ENCODE measurements around the gene IDE. TPM values are rescaled to one million over a fixed set of nuclear protein-coding genes. Genes with fewer than 3 reads are reported as not detected.

The IDE gene
- total and polyA plus RNA-seq, 2 of the 4 experiments (the other 2 are of a cell fraction), result 9.3 to 27.4 TPM

DNA sequence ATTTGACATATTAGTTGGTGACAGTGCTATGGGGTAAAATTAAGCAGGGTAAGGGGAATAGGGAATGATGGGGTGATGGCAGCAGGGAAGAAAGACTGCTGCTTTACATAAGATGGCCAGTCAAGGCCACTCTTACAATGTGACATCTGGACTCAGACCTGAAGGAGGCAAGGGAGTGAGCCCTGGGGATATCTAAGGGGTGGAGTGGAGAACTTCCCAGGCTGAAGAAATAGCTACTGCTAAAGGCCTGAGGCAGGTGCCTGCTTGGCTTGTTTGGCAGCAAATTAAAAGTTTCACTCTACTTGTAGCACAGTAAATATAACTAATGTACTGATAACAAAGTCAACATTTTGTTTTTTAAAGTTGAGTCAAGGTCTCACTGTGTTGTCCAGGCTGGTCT is 93.5 kb downstream of the IDE start:
- dilution Hi-C loops (cut with HindIII; ENCODE audit: low sequenced_read_pairs, unreplicated experiment), result no loop called here
- Histone ChIP-seq H4K5ac (ENCODE audit: low read depth, low read length) (no peak overlapping the region), H3K56ac (ENCODE audit: extremely low read depth, insufficient read depth, low read length) (no peak overlapping the region), H3K4ac (ENCODE audit: low read depth, low read length) (no peak overlapping the region), H2AK5ac (ENCODE audit: low read depth, low read length) (no peak overlapping the region), H3K4me2 (ENCODE audit: low read depth, low read length) (no peak overlapping the region), H3K79me1 (ENCODE audit: low read depth in 1 of 2, low read length in 2 of 2) (no peaks in the 10 kb centered on the region), H2BK5ac (ENCODE audit: low read depth, low read length, poor library complexity, severe bottlenecking) (no peak overlapping the region), H2BK120ac (ENCODE audit: low read depth, low read length) (no peak overlapping the region), H3K18ac (ENCODE audit: low read depth, low read length) (no peak overlapping the region), H3K9ac (ENCODE audit: low read depth, low read length) (no peak overlapping the region), H3K9me1 (ENCODE audit: insufficient read depth, low read length) (peaks cover 10% of the 10 kb centered on the region; the same call in 1 of the 2 replicates), H2BK15ac (ENCODE audit: low read depth, low read length) (no peak overlapping the region), H2AK9ac (replicated peaks; ENCODE audit: low read depth, low read length, poor library complexity) (no peak overlapping the region), H3K9me3 (ENCODE audit: control insufficient read depth, insufficient read depth, low read length) (no peaks in the 10 kb centered on the region), H3K23ac (ENCODE audit: low read depth, low read length) (no peak overlapping the region), H2AFZ (replicated peaks; ENCODE audit: low read length, poor library complexity) (no peak overlapping the region), H3K27me3 (ENCODE audit: control insufficient read depth, insufficient read depth, low read length) (no peaks in the 10 kb centered on the region), H3K4me3 (ENCODE audit: insufficient read depth, low read depth, low read length) (no peak overlapping the region), H3K14ac (replicated peaks; ENCODE audit: low read depth, low read length) (no peak overlapping the region), H4K8ac (ENCODE audit: low read depth in 2 of 2, low read length in 2 of 2) (no peak overlapping the region), H4K91ac (ENCODE audit: insufficient read depth, low read depth, low read length) (no peak overlapping the region), H3K27ac (ENCODE audit: insufficient read depth, low read length) (no peak overlapping the region), H3K36me3 (ENCODE audit: control insufficient read depth, insufficient read depth, low read length) (peaks cover 22% of the 10 kb centered on the region), H3K4me1 (ENCODE audit: control insufficient read depth, insufficient read depth, low read length) (no peaks in the 10 kb centered on the region), H2BK20ac (ENCODE audit: low read depth, low read length) (no peak overlapping the region), H4K20me1 (ENCODE audit: insufficient read depth, low read length) (no peaks in the 10 kb centered on the region)
- intact Hi-C loops (cut with micrococcal nuclease), result no loop called here
- TF ChIP-seq, protein P1, sequence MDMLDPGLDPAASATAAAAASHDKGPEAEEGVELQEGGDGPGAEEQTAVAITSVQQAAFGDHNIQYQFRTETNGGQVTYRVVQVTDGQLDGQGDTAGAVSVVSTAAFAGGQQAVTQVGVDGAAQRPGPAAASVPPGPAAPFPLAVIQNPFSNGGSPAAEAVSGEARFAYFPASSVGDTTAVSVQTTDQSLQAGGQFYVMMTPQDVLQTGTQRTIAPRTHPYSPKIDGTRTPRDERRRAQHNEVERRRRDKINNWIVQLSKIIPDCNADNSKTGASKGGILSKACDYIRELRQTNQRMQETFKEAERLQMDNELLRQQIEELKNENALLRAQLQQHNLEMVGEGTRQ (IDR thresholded peaks at IDR 0.05; ENCODE audit: low read depth, low read length), result no peak
- TF ChIP-seq RFX5 (IDR thresholded peaks at IDR 0.05; ENCODE audit: low read depth, low read length), result no peak
- TF ChIP-seq SMC3 (IDR thresholded peaks at IDR 0.05; ENCODE audit: low read depth, low read length), result no peak
- TF ChIP-seq, protein P2, sequence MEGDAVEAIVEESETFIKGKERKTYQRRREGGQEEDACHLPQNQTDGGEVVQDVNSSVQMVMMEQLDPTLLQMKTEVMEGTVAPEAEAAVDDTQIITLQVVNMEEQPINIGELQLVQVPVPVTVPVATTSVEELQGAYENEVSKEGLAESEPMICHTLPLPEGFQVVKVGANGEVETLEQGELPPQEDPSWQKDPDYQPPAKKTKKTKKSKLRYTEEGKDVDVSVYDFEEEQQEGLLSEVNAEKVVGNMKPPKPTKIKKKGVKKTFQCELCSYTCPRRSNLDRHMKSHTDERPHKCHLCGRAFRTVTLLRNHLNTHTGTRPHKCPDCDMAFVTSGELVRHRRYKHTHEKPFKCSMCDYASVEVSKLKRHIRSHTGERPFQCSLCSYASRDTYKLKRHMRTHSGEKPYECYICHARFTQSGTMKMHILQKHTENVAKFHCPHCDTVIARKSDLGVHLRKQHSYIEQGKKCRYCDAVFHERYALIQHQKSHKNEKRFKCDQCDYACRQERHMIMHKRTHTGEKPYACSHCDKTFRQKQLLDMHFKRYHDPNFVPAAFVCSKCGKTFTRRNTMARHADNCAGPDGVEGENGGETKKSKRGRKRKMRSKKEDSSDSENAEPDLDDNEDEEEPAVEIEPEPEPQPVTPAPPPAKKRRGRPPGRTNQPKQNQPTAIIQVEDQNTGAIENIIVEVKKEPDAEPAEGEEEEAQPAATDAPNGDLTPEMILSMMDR (conservative IDR thresholded peaks at IDR 0.05; ENCODE audit: low read depth, low read length), result no peak
- TF ChIP-seq FOS (IDR thresholded peaks at IDR 0.05; ENCODE audit: low read depth, low read length), result no peak
- TF ChIP-seq BHLHE40 (IDR thresholded peaks at IDR 0.05; ENCODE audit: low read depth, low read length), result no peak
- TF ChIP-seq MXI1 (IDR thresholded peaks at IDR 0.05; ENCODE audit: borderline replicate concordance, low read depth, low read length), result no peak
- TF ChIP-seq CHD1 (IDR thresholded peaks at IDR 0.05; ENCODE audit: low read depth, low read length), result no peak
- TF ChIP-seq RAD21 (IDR thresholded peaks at IDR 0.05; ENCODE audit: low read length), result no peak
- TF ChIP-seq MAFK (IDR thresholded peaks at IDR 0.05; ENCODE audit: low read depth, low read length), result no peak
- DNase-seq (no peak), ATAC-seq (ENCODE audit: low read depth) (no peak)
- no TSS peak for BruUV-seq (replicated peaks)
- CTCF ChIA-PET, result interaction anchor here (0.6 kb wide), 1 partner anchor 277 kb away, joined by 3 read pairs; no protein-coding TSS in a partner anchor
- POLR2A ChIA-PET (ENCODE audit: unreplicated experiment), result no interaction called here
- in situ Hi-C loops (cut with MboI; ENCODE audit: low sequenced_read_pairs), result no loop called here
